ENCODE results near the gene RNF19B. TPM values are rescaled to one million over a fixed set of nuclear protein-coding genes. Genes with fewer than 3 reads are reported as not detected.
A peak's percentile ranks its signal among the peaks of the same experiment; 100 is the strongest.

RNF19B gene, protein sequence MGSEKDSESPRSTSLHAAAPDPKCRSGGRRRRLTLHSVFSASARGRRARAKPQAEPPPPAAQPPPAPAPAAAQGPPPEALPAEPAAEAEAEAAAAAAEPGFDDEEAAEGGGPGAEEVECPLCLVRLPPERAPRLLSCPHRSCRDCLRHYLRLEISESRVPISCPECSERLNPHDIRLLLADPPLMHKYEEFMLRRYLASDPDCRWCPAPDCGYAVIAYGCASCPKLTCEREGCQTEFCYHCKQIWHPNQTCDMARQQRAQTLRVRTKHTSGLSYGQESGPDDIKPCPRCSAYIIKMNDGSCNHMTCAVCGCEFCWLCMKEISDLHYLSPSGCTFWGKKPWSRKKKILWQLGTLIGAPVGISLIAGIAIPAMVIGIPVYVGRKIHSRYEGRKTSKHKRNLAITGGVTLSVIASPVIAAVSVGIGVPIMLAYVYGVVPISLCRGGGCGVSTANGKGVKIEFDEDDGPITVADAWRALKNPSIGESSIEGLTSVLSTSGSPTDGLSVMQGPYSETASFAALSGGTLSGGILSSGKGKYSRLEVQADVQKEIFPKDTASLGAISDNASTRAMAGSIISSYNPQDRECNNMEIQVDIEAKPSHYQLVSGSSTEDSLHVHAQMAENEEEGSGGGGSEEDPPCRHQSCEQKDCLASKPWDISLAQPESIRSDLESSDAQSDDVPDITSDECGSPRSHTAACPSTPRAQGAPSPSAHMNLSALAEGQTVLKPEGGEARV
- total RNA-seq = 10 to 100 TPM; 10.2 to 10.3 TPM

DNA sequence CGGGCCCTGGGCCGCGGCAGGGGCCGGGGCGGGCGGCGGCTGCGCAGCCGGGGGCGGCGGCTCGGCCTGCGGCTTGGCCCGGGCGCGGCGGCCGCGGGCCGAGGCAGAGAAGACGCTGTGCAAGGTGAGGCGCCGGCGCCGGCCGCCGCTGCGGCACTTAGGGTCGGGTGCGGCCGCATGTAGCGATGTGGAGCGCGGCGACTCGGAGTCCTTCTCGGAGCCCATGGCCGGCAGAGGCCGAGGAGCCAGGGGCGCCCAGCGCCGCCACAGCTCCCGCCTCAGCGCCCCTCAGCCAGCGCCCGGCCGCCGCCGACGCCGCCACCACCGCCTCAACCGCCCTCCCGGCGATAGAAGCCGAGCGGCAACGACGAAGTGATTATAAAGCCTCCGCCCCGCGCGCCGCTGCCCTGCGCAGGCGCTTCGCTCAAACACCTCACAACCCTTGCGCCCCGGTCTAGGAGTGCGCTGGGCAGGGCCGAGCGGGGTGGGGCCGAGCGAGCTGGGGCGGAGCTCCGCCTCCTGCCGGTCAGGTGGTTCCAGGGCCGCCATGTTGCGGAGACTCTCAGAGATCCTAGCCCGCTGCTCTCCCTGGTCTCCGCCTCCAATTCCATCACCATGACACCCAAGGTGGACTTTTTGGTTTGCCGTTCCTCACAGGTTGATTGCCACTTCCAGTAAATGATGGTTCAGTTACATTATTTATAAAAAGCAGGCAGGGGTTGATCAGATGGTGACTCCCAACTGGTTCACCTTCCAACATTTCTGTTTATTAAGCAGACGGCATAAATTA, at the start of gene RNF19B:
Gene RNF19B (minus strand): TSS at position 349 of the 790 bp plus-strand sequence. CDS start 124 bp downstream, at position 225.
- TF ChIP-seq, protein P1, sequence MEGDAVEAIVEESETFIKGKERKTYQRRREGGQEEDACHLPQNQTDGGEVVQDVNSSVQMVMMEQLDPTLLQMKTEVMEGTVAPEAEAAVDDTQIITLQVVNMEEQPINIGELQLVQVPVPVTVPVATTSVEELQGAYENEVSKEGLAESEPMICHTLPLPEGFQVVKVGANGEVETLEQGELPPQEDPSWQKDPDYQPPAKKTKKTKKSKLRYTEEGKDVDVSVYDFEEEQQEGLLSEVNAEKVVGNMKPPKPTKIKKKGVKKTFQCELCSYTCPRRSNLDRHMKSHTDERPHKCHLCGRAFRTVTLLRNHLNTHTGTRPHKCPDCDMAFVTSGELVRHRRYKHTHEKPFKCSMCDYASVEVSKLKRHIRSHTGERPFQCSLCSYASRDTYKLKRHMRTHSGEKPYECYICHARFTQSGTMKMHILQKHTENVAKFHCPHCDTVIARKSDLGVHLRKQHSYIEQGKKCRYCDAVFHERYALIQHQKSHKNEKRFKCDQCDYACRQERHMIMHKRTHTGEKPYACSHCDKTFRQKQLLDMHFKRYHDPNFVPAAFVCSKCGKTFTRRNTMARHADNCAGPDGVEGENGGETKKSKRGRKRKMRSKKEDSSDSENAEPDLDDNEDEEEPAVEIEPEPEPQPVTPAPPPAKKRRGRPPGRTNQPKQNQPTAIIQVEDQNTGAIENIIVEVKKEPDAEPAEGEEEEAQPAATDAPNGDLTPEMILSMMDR (IDR thresholded peaks at IDR 0.05) = peak in 1 of 2 donors; percentile 44
- Histone ChIP-seq H3K4me1 (peaks cover 0 to 35% of the 10 kb centered on the region in 2 donors), H3K36me3 (no peaks in the 10 kb centered on the region)

DNA sequence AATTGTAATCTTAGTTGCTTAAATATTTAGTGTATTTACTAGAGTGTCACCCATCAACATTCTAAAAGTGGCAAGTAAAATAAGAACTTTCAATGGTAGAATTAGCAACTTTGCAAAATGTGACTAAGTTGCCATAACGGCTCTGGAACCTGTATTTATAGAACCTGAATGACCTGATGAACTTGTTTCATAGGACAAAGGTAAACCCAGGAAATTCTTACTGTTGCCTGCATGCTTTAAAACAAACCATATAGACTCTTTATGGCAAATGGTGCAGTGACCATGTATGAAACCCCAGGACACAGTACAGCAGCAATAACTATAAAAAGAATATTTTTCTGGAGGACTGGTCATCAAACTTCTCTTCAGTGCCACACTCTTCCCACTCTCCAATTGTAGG, 49.2 kb upstream of the RNF19B start:
- peaks cover 0 to 37% of the 10 kb centered on the region in 2 donors for H3K4me1 ChIP-seq
- DNase-seq (ENCODE audit: low spot score) = no peak
- TF ChIP-seq, protein P1 (IDR thresholded peaks at IDR 0.05) = no peak
- H3K9me3 ChIP-seq = no peaks in the 10 kb centered on the region
- H3K27ac ChIP-seq = no peak overlapping the region
- H3K36me3 ChIP-seq = peaks cover 41% of the 10 kb centered on the region
- H3K4me3 ChIP-seq = no peak overlapping the region
- H3K27me3 ChIP-seq = no peaks in the 10 kb centered on the region

More for the DNA sequence above, at the start of gene RNF19B:
- Histone ChIP-seq H3K4me3 (peak within 1 kb of the TSS; percentile 84 to 86), H3K27me3 (no peaks in the 10 kb centered on the region), H3K9me3 (no peaks in the 10 kb centered on the region), H3K27ac (peak within 1 kb of the TSS; percentile 86 to 92)
- peak; percentile 94 for DNase-seq (ENCODE audit: low spot score)

DNA sequence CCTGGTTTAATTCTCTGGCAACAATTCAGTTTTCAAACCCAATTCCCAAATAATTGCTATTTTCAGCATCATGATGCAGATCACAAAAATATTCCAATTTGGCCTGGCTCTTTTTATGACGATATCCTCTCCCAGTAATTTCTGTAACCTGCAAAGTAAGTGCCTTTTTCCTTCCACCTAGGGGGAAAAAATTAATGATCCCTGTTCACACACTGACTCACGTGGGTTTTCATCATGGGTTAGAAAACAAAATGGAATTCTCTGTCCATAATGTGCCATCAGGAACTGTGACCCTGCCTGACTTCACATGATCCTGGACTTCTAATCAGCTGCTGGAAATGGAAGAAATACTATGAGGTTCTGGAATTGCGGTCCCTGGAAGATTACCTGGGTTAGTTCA, 47.6 kb upstream of the RNF19B start:
- Histone ChIP-seq H3K9me3 (no peaks in the 10 kb centered on the region), H3K36me3 (peaks cover 38% of the 10 kb centered on the region), H3K4me1 (peaks cover 0 to 52% of the 10 kb centered on the region in 2 donors), H3K27ac (peak overlapping the region; percentile 78 to 82), H3K27me3 (no peaks in the 10 kb centered on the region), H3K4me3 (no peak overlapping the region)
- TF ChIP-seq, protein P1 (IDR thresholded peaks at IDR 0.05) = no peak
- no peak for DNase-seq (ENCODE audit: low spot score)

DNA sequence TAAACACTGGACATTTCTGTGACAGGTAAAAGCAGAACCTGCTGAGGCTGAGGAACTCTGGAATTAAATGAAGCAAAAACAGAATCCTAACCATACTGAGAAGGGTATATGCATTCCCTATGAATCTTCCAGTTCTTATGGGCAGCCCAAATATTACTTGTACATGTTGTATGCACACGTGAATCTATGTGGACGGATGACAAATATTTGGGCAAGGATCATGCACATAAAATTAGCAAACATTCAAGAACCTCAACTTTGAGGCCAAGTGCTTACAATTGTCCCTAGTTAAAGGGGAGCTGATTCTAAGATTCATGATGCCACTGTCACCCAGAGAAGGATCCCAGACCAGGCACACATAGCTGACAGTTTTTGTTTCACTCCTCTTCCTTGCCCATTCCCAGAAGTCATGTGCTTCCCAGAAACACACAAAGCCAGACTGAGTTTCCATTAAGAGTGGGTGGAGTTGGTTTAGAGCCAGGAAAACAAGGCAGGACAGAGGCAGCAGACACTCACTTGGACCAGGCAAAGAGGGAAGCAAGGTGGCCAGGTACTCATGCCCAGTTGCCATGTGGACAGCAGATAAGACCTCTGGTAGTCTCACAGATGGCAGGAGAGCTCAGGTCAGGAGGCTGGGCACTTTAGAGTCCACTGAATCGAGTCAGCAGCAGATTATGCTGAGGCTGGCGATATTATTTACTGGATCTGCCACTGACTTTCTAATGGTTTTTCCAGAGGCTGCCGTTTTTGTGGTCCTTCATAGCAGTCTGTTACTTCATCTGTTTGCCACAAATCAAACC, 46.5 kb upstream of the RNF19B start:
- Histone ChIP-seq H3K36me3 (peaks cover 35% of the 10 kb centered on the region), H3K4me3 (no peak overlapping the region), H3K9me3 (no peaks in the 10 kb centered on the region), H3K4me1 (peaks cover 0 to 60% of the 10 kb centered on the region in 2 donors), H3K27me3 (no peaks in the 10 kb centered on the region), H3K27ac (peak overlapping the region; percentile 78 to 82)
- DNase-seq (ENCODE audit: low spot score) = peak; percentile 69
- TF ChIP-seq, protein P1 (IDR thresholded peaks at IDR 0.05) = no peak

DNA sequence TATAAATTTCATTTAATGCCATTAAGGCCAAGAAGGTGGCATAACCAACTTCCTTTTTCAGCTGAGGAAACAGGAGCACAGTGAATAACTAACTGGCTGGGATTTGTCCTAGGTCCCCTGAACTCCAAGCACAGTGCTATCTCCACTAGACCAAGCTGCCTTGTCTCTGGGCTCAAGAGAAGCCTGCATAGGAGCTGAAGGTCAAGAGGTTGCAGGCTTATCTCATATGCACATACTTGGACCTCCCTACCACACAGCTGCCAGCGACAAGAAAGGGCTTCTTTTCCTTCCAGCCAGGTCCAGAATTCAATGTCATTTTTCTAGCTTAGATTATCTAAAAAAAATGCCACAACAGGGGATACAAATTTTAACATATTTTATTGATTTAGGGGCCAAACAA, 45.0 kb upstream of the RNF19B start:
- Histone ChIP-seq H3K9me3 (no peaks in the 10 kb centered on the region), H3K4me3 (no peak overlapping the region), H3K27ac (peak overlapping the region; percentile 78 to 82), H3K4me1 (peaks cover 0 to 74% of the 10 kb centered on the region in 2 donors), H3K27me3 (no peaks in the 10 kb centered on the region), H3K36me3 (peaks cover 35% of the 10 kb centered on the region)
- TF ChIP-seq, protein P1 (IDR thresholded peaks at IDR 0.05) = no peak
- DNase-seq (ENCODE audit: low spot score) = no peak

Data from right atrium auricular region (tissue), 2 donors.